Activated T-cell treated with anti-CD3 and anti-CD28 coated beads, Interleukin-2, amount 50 U/mL, for 48 hours (primary cell): Measurements from ENCODE around the gene TBC1D5.

Experiments
- DNase-seq, 2 experiments: peaks; one replicate each; pipeline ENCODE4 v3.0.0-alpha.2; 2020

TBC1D5 gene

GRCh38 chr3:17195856-17196604 lies 546.4 kb downstream of the TBC1D5 start:
- DNase-seq: no peak

- DNase-seq: peak in 1 of 2 experiments; percentile 30
Measured at GRCh38 chr3:17195192-17195611, 547.2 kb downstream of the TBC1D5 start.

- DNase-seq: no peak
Measured at GRCh38 chr3:17194116-17194515, 548.3 kb downstream of the TBC1D5 start.

GRCh38 chr3:17192995-17193394 lies 549.4 kb downstream of the TBC1D5 start:
- no peak for DNase-seq

- DNase-seq: no peak
Measured at GRCh38 chr3:17190353-17191078, 551.9 kb downstream of the TBC1D5 start.

- DNase-seq: no peak
Measured at GRCh38 chr3:17188378-17188777, 554.1 kb downstream of the TBC1D5 start.

GRCh38 chr3:17187589-17188184 lies 554.7 kb downstream of the TBC1D5 start:
- no peak for DNase-seq

- DNase-seq: no peak
Measured at GRCh38 chr3:17183951-17184550, 558.4 kb downstream of the TBC1D5 start.

- no peak for DNase-seq
Measured at GRCh38 chr3:17182166-17182565, 560.3 kb downstream of the TBC1D5 start.

GRCh38 chr3:17181413-17181907 lies 561.0 kb downstream of the TBC1D5 start:
- no peak for DNase-seq

- no peak for DNase-seq
Measured at GRCh38 chr3:17179381-17180205, 562.8 kb downstream of the TBC1D5 start.

GRCh38 chr3:17176757-17177156 lies 565.7 kb downstream of the TBC1D5 start:
- DNase-seq: no peak

- DNase-seq: no peak
Measured at GRCh38 chr3:17175187-17175807, 567.1 kb downstream of the TBC1D5 start.

- DNase-seq: no peak
Measured at GRCh38 chr3:17166369-17166768, 576.1 kb downstream of the TBC1D5 start.

GRCh38 chr3:17162116-17162515 lies 580.3 kb downstream of the TBC1D5 start:
- DNase-seq: no peak

GRCh38 chr3:17160597-17160996 lies 581.8 kb downstream of the TBC1D5 start:
- no peak for DNase-seq

- DNase-seq: peak in 1 of 2 experiments; percentile 38
Measured at GRCh38 chr3:17158941-17159682, 583.3 kb downstream of the TBC1D5 start.

- DNase-seq: no peak
Measured at GRCh38 chr3:17157713-17158112, 584.7 kb downstream of the TBC1D5 start.

- DNase-seq: no peak
Measured at GRCh38 chr3:17156864-17157263, 585.6 kb downstream of the TBC1D5 start.

- no peak for DNase-seq
Measured at GRCh38 chr3:17155951-17156350, 586.5 kb downstream of the TBC1D5 start.

- DNase-seq: no peak
Measured at GRCh38 chr3:17154941-17155340, 587.5 kb downstream of the TBC1D5 start.
